Activated naive CD8-positive, alpha-beta T cell treated with anti-CD3 and anti-CD28 coated beads for 36 hours (primary cell): ENCODE data around the gene STIM1. TPM values are rescaled to one million over a fixed set of nuclear protein-coding genes. Genes with fewer than 3 reads are reported as not detected.
"Not testable (repeated sequence)": the region's sequence is repeated elsewhere in the genome, so short reads cannot be mapped to it uniquely, and the experiment has no call there.

Experiments
- DNase-seq: peaks from one replicate; pipeline ENCODE4 v3.0.0; 2021
- H3K27ac Mint-ChIP-seq: one replicate; pipeline ENCODE4 v1.8.0; 2022; ENCODE audit warnings: mild to moderate bottlenecking, moderate library complexity, mixed read lengths
- H3K27me3 Mint-ChIP-seq: one replicate; pipeline ENCODE4 v1.8.0; 2022; ENCODE audit warnings: mild to moderate bottlenecking, mixed read lengths
- H3K36me3 Mint-ChIP-seq: one replicate; pipeline ENCODE4 v1.8.0; 2021; ENCODE audit warnings: mild to moderate bottlenecking, mixed read lengths
- H3K4me1 Mint-ChIP-seq: one replicate; pipeline ENCODE4 v1.8.0; 2021; ENCODE audit warnings: mixed read lengths
- H3K4me3 Mint-ChIP-seq: one replicate; pipeline ENCODE4 v1.8.0; 2022; ENCODE audit warnings: mild to moderate bottlenecking, moderate library complexity, mixed read lengths
- H3K9me3 Mint-ChIP-seq: one replicate; pipeline ENCODE4 v1.8.0; 2022; ENCODE audit warnings: mixed read lengths
- total RNA-seq, 2 experiments: library from RNA; stranded (reverse); gene quantifications; one replicate each; pipeline ENCODE4 v1.2.3, GENCODE V29; 2021

STIM1 gene
- 10 to 100 TPM; 49.4 to 55.4 TPM for total RNA-seq

- Mint-ChIP-seq H3K4me1 (peaks cover 53% of the 10 kb centered on the region), H3K9me3 (no peaks in the 10 kb centered on the region), H3K27me3 (no peaks in the 10 kb centered on the region), H3K27ac (peak within 1 kb of the TSS; percentile 97), H3K4me3 (peak within 1 kb of the TSS; percentile 98), H3K36me3 (peaks cover 15% of the 10 kb centered on the region)
- DNase-seq, result peak; percentile 99
These were observed at the start of gene STIM1 for GRCh38 chr11:3854977-3855807. TSS of gene STIM1 (plus strand) at chr11:3855664. CDS start at chr11:3856271, 607 bp downstream.

GRCh38 chr11:3807909-3808860 lies 47.3 kb upstream of the STIM1 start, which contains the start of gene PGAP2:
TSS of gene PGAP2 (plus strand) at chr11:3808560. CDS start at chr11:3811260, 2,700 bp downstream.
- H3K36me3 Mint-ChIP-seq, result peaks cover 3% of the 10 kb centered on the region
- H3K9me3 Mint-ChIP-seq, result no peaks in the 10 kb centered on the region
- H3K4me1 Mint-ChIP-seq, result peaks cover 15% of the 10 kb centered on the region
- no peaks in the 10 kb centered on the region for H3K27me3 Mint-ChIP-seq
- H3K4me3 Mint-ChIP-seq, result peak within 1 kb of the TSS; percentile 96
- peak within 1 kb of the TSS; percentile 89 for H3K27ac Mint-ChIP-seq
- peak; percentile 72 for DNase-seq

- H3K36me3 Mint-ChIP-seq, result peaks cover 3% of the 10 kb centered on the region
- H3K9me3 Mint-ChIP-seq, result no peaks in the 10 kb centered on the region
- peak; percentile 46 for DNase-seq
- peak overlapping the region; percentile 49 for H3K27ac Mint-ChIP-seq
- peak overlapping the region; percentile 96 for H3K4me3 Mint-ChIP-seq
- H3K27me3 Mint-ChIP-seq, result no peaks in the 10 kb centered on the region
- H3K4me1 Mint-ChIP-seq, result peaks cover 15% of the 10 kb centered on the region
These were observed 46.4 kb upstream of the STIM1 start for GRCh38 chr11:3808861-3809623.

GRCh38 chr11:3809624-3809928 lies 45.9 kb upstream of the STIM1 start:
- Mint-ChIP-seq H3K9me3 (no peaks in the 10 kb centered on the region), H3K27ac (no peak overlapping the region), H3K4me1 (peaks cover 15% of the 10 kb centered on the region), H3K27me3 (no peaks in the 10 kb centered on the region), H3K36me3 (peaks cover 3% of the 10 kb centered on the region), H3K4me3 (no peak overlapping the region)
- DNase-seq, result no peak

DNA sequence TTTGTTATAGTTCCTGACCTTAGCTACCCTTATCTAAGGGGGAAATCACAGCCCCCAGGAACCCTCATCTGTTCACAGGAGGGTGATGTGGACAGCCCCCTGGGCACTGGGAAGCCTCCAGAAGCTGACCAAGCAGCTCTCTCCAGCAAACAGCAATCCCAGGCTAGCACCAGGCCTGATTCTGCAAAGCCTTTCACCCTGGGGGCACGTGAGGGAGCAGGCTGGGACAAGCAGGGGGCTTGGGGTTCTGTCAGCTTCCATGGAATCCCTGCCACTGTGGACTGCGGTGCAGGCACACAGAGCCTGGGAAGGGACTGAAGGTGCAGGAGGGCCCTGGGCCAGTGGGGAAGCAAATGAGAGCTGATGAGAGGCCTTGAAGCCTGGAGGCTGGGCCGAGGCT lies 45.0 kb upstream of the STIM1 start:
- Mint-ChIP-seq H3K27ac (no peak overlapping the region), H3K4me3 (no peak overlapping the region), H3K9me3 (no peaks in the 10 kb centered on the region), H3K4me1 (peaks cover 15% of the 10 kb centered on the region), H3K36me3 (peaks cover 3% of the 10 kb centered on the region), H3K27me3 (no peaks in the 10 kb centered on the region)
- no peak for DNase-seq

DNA sequence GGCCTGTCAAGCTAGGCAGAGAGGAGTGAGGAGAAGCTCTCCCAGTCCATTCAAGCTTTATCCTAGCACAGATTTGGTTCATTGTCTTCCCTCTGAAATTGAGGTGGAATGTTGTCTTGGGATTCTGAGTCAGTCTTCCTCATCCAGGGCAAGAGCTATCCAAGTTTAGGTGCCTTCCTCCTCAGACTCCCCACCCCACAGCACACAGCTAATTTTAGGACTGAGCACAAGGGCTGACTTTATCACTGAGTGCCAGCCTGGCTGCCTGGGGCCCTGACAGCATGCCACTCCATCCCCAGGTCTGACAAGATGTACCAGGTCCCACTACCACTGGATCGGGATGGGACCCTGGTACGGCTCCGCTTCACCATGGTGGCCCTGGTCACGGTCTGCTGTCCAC lies 44.5 kb upstream of the STIM1 start:
- H3K4me1 Mint-ChIP-seq, result peaks cover 15% of the 10 kb centered on the region
- no peak overlapping the region for H3K27ac Mint-ChIP-seq
- H3K9me3 Mint-ChIP-seq, result no peaks in the 10 kb centered on the region
- H3K4me3 Mint-ChIP-seq, result no peak overlapping the region
- H3K36me3 Mint-ChIP-seq, result peaks cover 3% of the 10 kb centered on the region
- H3K27me3 Mint-ChIP-seq, result no peaks in the 10 kb centered on the region
- DNase-seq, result no peak

DNA sequence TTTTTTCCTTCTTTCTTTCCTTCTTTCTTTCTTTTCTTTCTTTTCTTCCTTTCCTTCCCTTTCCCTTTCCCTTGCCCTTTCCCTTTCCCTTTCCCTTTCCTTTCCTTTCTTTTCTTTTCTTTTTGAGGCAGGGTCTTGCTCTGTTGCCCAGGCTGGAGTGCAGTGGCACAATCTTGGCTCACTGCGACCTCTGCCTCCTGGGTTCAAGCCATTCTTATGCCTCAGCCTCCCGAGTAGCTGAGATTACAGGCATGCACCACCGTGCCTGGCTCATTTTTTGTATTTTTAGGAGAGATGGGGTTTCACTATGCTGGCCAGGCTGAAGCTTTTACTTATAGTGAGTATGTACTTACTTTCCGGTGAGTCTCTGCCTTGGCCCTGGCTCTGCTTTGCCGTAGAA lies 40.6 kb upstream of the STIM1 start:
- not testable (repeated sequence) for DNase-seq, H3K9me3 Mint-ChIP-seq, H3K27me3 Mint-ChIP-seq, H3K36me3 Mint-ChIP-seq, H3K4me1 Mint-ChIP-seq, H3K27ac Mint-ChIP-seq, H3K4me3 Mint-ChIP-seq

DNA sequence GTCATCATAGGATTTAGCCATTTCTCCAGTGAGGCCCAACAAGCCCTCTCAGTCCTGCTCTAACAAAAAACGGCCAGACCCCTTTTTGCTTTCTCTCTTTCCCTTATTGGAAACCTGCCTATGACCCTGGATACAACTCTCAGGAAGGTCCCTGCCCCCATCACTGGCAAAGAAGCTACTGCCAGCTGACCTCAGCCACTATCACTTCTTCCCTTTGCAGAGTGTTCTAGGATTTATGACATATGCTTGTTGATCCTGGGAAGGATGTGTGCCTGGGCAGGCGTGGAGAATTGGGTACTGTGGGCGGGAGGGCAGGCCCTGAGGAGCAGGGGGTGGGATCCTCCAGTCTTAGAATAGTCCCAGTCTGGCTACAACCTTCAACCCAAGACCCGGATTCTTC lies 39.6 kb upstream of the STIM1 start:
- H3K36me3 Mint-ChIP-seq, result peaks cover 5% of the 10 kb centered on the region
- no peaks in the 10 kb centered on the region for H3K9me3 Mint-ChIP-seq
- H3K4me3 Mint-ChIP-seq, result no peak overlapping the region
- no peak for DNase-seq
- H3K27ac Mint-ChIP-seq, result no peak overlapping the region
- no peaks in the 10 kb centered on the region for H3K27me3 Mint-ChIP-seq
- no peaks in the 10 kb centered on the region for H3K4me1 Mint-ChIP-seq

DNA sequence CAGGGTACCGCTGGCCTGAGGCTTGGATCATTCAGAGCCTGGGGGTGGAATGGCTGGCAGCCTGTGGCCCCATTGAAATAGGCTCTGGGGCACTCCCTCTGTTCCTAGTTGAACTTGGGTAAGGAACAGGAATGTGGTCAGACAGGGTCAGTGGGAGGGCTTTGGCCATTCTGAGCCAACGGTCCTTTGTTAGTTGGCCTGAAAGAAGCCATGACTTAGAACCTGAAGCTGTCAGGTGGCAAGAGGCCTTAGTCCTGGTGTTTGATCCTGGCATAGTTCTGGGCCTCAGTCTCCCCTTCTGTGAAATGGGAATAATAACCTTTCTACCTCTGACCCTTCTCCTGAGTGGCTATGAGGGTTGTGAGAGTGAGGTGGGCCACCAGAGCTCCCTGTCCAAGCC lies 38.8 kb upstream of the STIM1 start:
- H3K4me1 Mint-ChIP-seq, result no peaks in the 10 kb centered on the region
- H3K36me3 Mint-ChIP-seq, result peaks cover 2% of the 10 kb centered on the region
- DNase-seq, result no peak
- no peak overlapping the region for H3K4me3 Mint-ChIP-seq
- H3K27ac Mint-ChIP-seq, result no peak overlapping the region
- no peaks in the 10 kb centered on the region for H3K9me3 Mint-ChIP-seq
- no peaks in the 10 kb centered on the region for H3K27me3 Mint-ChIP-seq

GRCh38 chr11:3817181-3817800 lies 38.2 kb upstream of the STIM1 start:
- Mint-ChIP-seq H3K27me3 (no peaks in the 10 kb centered on the region), H3K4me3 (no peak overlapping the region), H3K36me3 (peaks cover 2% of the 10 kb centered on the region), H3K9me3 (no peaks in the 10 kb centered on the region), H3K27ac (no peak overlapping the region), H3K4me1 (no peaks in the 10 kb centered on the region)
- no peak for DNase-seq

DNA sequence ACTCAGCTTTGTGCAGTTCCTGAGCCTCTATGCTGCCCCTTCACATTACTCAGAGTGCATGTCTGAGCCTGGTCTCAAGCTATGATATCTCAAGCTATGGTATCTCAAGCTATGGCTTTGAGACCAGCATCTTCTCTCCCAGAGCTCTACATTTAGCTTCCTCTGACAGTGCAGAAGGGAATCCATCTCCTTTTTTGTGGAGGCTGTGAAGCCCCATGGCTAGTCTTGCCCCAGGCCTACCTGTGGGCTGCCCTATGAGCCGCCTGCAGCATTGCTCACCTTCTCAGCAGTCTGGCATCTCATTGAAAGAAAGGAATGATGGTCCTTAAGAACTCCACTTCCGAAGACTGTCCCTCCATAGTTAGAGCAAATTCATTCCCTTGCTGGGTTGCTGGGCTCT lies 34.5 kb upstream of the STIM1 start:
- Mint-ChIP-seq H3K27me3 (no peaks in the 10 kb centered on the region), H3K9me3 (no peaks in the 10 kb centered on the region)

DNA sequence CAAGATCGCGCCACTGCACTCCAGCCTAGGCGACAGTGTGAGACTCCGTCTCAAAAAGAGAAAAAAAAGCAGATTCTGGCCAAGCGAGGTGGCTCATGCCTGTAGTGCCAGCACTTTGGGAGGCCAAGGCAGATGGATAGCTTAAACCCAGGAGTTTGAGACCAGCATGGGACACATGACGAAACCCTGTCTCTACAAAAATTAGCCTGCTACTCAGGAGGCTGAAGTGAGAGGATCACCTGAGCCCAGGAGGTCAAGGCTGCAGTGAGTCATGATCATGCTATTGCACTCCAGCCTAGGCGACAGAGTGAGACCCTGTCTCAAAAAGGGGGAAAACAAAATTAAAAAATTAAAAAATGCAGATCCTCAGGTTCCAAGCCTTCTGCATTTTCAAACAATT lies 33.2 kb upstream of the STIM1 start:
- H3K4me1 Mint-ChIP-seq, result peaks cover 17% of the 10 kb centered on the region
- H3K27ac Mint-ChIP-seq, result no peak overlapping the region
- H3K9me3 Mint-ChIP-seq, result no peaks in the 10 kb centered on the region
- no peak for DNase-seq
- H3K36me3 Mint-ChIP-seq, result peaks cover 28% of the 10 kb centered on the region
- H3K4me3 Mint-ChIP-seq, result no peak overlapping the region
- no peaks in the 10 kb centered on the region for H3K27me3 Mint-ChIP-seq

More for the DNA sequence above, 34.5 kb upstream of the STIM1 start:
- H3K27ac Mint-ChIP-seq, result no peak overlapping the region
- peaks cover 18% of the 10 kb centered on the region for H3K36me3 Mint-ChIP-seq
- no peak for DNase-seq
- H3K4me1 Mint-ChIP-seq, result peaks cover 14% of the 10 kb centered on the region
- no peak overlapping the region for H3K4me3 Mint-ChIP-seq

DNA sequence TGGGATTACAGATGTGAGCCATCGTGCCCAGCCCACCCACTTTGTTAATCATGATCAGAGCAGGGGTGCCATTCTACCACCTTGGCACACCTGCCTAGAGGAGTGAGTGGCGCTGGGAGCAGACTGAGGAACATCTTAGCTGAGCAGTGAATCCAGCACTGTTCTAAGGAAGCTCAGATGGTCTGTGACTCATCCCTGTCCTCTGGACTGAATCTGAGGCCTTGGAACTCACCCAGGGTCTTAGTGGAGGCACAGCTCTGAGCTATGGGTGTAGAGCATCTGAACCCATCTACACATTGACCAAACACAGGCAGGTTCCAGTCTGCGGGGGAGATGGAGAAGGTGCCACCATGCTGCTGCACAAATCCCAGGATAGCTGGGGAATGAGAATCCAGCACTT lies 32.2 kb upstream of the STIM1 start:
- Mint-ChIP-seq H3K4me1 (peaks cover 17% of the 10 kb centered on the region), H3K9me3 (no peaks in the 10 kb centered on the region), H3K27me3 (no peaks in the 10 kb centered on the region), H3K27ac (no peak overlapping the region), H3K4me3 (no peak overlapping the region), H3K36me3 (peaks cover 34% of the 10 kb centered on the region)
- DNase-seq, result no peak

- Mint-ChIP-seq H3K36me3 (peaks cover 34% of the 10 kb centered on the region), H3K27ac (peak overlapping the region; percentile 40), H3K4me1 (peaks cover 17% of the 10 kb centered on the region), H3K4me3 (no peak overlapping the region), H3K9me3 (no peaks in the 10 kb centered on the region), H3K27me3 (no peaks in the 10 kb centered on the region)
- no peak for DNase-seq
These were observed 31.5 kb upstream of the STIM1 start for GRCh38 chr11:3823762-3824506.
